HG03354 (cell line): Measurements from ENCODE around the gene HERC3.

Source experiments
- ATAC-seq: cut with Tn5 transposase; IDR thresholded peaks from one replicate; pipeline ENCODE4 v1.9.1; 2021; ENCODE audit warnings: mild to moderate bottlenecking; ENCODE audit not compliant: unreplicated experiment, poor library complexity, severe bottlenecking

HERC3 gene

GRCh38 chr4:88591787-88592599 is at the start of gene HERC3:
Gene HERC3 (plus strand): TSS chr4:88592480. CDS start chr4:88605824, 13,344 bp downstream.
- peak; percentile 97 for ATAC-seq

GRCh38 chr4:88549815-88550214 is 42.5 kb upstream of the HERC3 start:
- ATAC-seq, result no peak

- no peak for ATAC-seq
Observed at GRCh38 chr4:88567591-88567990, 24.7 kb upstream of the HERC3 start.

GRCh38 chr4:88570001-88570400 is 22.3 kb upstream of the HERC3 start:
- ATAC-seq, result no peak

- ATAC-seq, result no peak
Observed at GRCh38 chr4:88573276-88573980, 18.9 kb upstream of the HERC3 start.

GRCh38 chr4:88573995-88574394 is 18.3 kb upstream of the HERC3 start:
- ATAC-seq, result no peak

GRCh38 chr4:88575186-88575585 is 17.1 kb upstream of the HERC3 start:
- no peak for ATAC-seq

- ATAC-seq, result no peak
Observed at GRCh38 chr4:88582493-88582892, 9.8 kb upstream of the HERC3 start.

GRCh38 chr4:88583631-88584470 is 8.4 kb upstream of the HERC3 start:
- no peak for ATAC-seq

- ATAC-seq, result no peak
Observed at GRCh38 chr4:88584471-88584900, 7.8 kb upstream of the HERC3 start.

- ATAC-seq, result no peak
Observed at GRCh38 chr4:88585917-88586316, 6.4 kb upstream of the HERC3 start.

GRCh38 chr4:88587306-88587705 is 5.0 kb upstream of the HERC3 start:
- no peak for ATAC-seq

- ATAC-seq, result peak; percentile 73
Observed at GRCh38 chr4:88592600-88593448, 544 bp downstream of the HERC3 start.

GRCh38 chr4:88597970-88598660 is 5.8 kb downstream of the HERC3 start:
- ATAC-seq, result no peak

GRCh38 chr4:88599298-88599697 is 7.0 kb downstream of the HERC3 start:
- ATAC-seq, result no peak

- ATAC-seq, result no peak
Observed at GRCh38 chr4:88599714-88600113, 7.4 kb downstream of the HERC3 start.

GRCh38 chr4:88600176-88600838 is 8.0 kb downstream of the HERC3 start:
- no peak for ATAC-seq

- no peak for ATAC-seq
Observed at GRCh38 chr4:88604978-88605678, 12.8 kb downstream of the HERC3 start.
